ENCODE results near the gene MAP2K4. TPM values are rescaled to one million over a fixed set of nuclear protein-coding genes. Genes with fewer than 3 reads are reported as not detected.

Gene MAP2K4
- total RNA-seq, 1 donor from 2014 or later: 61.9 TPM

DNA sequence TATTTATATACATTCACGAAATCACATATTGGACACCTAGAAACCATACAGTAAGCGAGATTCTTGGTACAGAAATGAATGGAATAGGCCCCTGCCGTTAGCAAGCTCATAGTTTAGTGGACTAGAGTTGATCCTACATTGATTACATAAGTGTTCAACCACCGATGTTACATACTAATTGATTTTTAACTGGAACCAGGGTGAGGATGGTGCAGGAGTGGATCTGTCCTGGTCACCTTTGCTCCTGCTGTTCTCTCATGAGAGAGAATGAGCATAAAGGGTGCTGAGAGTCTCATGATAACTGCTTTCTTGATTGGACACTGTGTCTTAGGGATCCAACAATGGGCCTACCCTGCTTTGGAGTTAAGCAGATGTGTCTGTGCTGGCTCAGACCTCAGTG lies 13.9 kb downstream of the MAP2K4 start:
- no peak overlapping the region for H3K27ac ChIP-seq
- H3K4me3 Mint-ChIP-seq: no peak overlapping the region
- H3K36me3 Mint-ChIP-seq: peaks cover 32% of the 10 kb centered on the region
- no peaks in the 10 kb centered on the region for H3K9me3 Mint-ChIP-seq
- TF ChIP-seq, protein P1, sequence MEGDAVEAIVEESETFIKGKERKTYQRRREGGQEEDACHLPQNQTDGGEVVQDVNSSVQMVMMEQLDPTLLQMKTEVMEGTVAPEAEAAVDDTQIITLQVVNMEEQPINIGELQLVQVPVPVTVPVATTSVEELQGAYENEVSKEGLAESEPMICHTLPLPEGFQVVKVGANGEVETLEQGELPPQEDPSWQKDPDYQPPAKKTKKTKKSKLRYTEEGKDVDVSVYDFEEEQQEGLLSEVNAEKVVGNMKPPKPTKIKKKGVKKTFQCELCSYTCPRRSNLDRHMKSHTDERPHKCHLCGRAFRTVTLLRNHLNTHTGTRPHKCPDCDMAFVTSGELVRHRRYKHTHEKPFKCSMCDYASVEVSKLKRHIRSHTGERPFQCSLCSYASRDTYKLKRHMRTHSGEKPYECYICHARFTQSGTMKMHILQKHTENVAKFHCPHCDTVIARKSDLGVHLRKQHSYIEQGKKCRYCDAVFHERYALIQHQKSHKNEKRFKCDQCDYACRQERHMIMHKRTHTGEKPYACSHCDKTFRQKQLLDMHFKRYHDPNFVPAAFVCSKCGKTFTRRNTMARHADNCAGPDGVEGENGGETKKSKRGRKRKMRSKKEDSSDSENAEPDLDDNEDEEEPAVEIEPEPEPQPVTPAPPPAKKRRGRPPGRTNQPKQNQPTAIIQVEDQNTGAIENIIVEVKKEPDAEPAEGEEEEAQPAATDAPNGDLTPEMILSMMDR (IDR thresholded peaks at IDR 0.05): no peak
- TF ChIP-seq EZH2phosphoT487 (IDR thresholded peaks at IDR 0.05) (no peak), EZH2 (IDR thresholded peaks at IDR 0.05) (no peak)
- no peak overlapping the region for H2AFZ ChIP-seq (replicated peaks)
- H3K36me3 ChIP-seq: no peaks in the 10 kb centered on the region
- no peak overlapping the region for H3K4me2 ChIP-seq
- H3K9me3 ChIP-seq (ENCODE audit: low read depth): no peaks in the 10 kb centered on the region
- H4K20me1 ChIP-seq (ENCODE audit: low read depth): peaks cover 70% of the 10 kb centered on the region
- no peaks in the 10 kb centered on the region for H3K27me3 ChIP-seq
- no peak overlapping the region for H3K27ac Mint-ChIP-seq
- H3K4me1 Mint-ChIP-seq: no peaks in the 10 kb centered on the region
- no peak overlapping the region for H3K9ac ChIP-seq
- no peaks in the 10 kb centered on the region for H3K27me3 Mint-ChIP-seq (ENCODE audit: insufficient read depth, low read depth)
- peaks cover 100% of the 10 kb centered on the region for H3K79me2 ChIP-seq (ENCODE audit: low read depth)
- no peaks in the 10 kb centered on the region for H3K4me1 ChIP-seq
- H3F3A ChIP-seq (ENCODE audit: low read depth): no peaks in the 10 kb centered on the region
- no peak overlapping the region for H3K4me3 ChIP-seq
- no peak for DNase-seq (ENCODE audit: low spot score)

GRCh38 chr17:12035673-12036072 lies 15.0 kb downstream of the MAP2K4 start:
- no peak overlapping the region for H3K27ac Mint-ChIP-seq
- no peak overlapping the region for H3K4me3 ChIP-seq
- no peaks in the 10 kb centered on the region for H3K4me1 ChIP-seq
- H3K4me1 Mint-ChIP-seq: no peaks in the 10 kb centered on the region
- TF ChIP-seq EZH2 (IDR thresholded peaks at IDR 0.05): no peak
- TF ChIP-seq EZH2phosphoT487 (IDR thresholded peaks at IDR 0.05): no peak
- TF ChIP-seq, protein P1 (IDR thresholded peaks at IDR 0.05): no peak
- no peak overlapping the region for H3K4me2 ChIP-seq
- peaks cover 70% of the 10 kb centered on the region for H4K20me1 ChIP-seq (ENCODE audit: low read depth)
- H3F3A ChIP-seq (ENCODE audit: low read depth): no peaks in the 10 kb centered on the region
- no peaks in the 10 kb centered on the region for H3K27me3 ChIP-seq
- no peak for DNase-seq (ENCODE audit: low spot score)
- peaks cover 31% of the 10 kb centered on the region for H3K36me3 Mint-ChIP-seq
- H3K79me2 ChIP-seq (ENCODE audit: low read depth): peaks cover 100% of the 10 kb centered on the region
- no peaks in the 10 kb centered on the region for H3K9me3 ChIP-seq (ENCODE audit: low read depth)
- no peak overlapping the region for H2AFZ ChIP-seq (replicated peaks)
- H3K9ac ChIP-seq: no peak overlapping the region
- no peaks in the 10 kb centered on the region for H3K27me3 Mint-ChIP-seq (ENCODE audit: insufficient read depth, low read depth)
- no peak overlapping the region for H3K27ac ChIP-seq
- no peak overlapping the region for H3K4me3 Mint-ChIP-seq
- no peaks in the 10 kb centered on the region for H3K9me3 Mint-ChIP-seq
- no peaks in the 10 kb centered on the region for H3K36me3 ChIP-seq

- Mint-ChIP-seq H3K27me3 (ENCODE audit: insufficient read depth, low read depth) (no peaks in the 10 kb centered on the region), H3K9me3 (peaks cover 9% of the 10 kb centered on the region)
Measured at GRCh38 chr17:12037970-12038369, 17.3 kb downstream of the MAP2K4 start.

More at GRCh38 chr17:12037970-12038369, 17.3 kb downstream of the MAP2K4 start:
- Histone ChIP-seq H3K79me2 (ENCODE audit: low read depth) (peaks cover 100% of the 10 kb centered on the region), H3K27ac (no peak overlapping the region), H3K4me1 (no peaks in the 10 kb centered on the region), H3K27me3 (no peaks in the 10 kb centered on the region), H3K36me3 (no peaks in the 10 kb centered on the region), H3K4me3 (no peak overlapping the region), H3K9ac (no peak overlapping the region), H2AFZ (replicated peaks) (no peak overlapping the region), H3K9me3 (ENCODE audit: low read depth) (no peaks in the 10 kb centered on the region), H3F3A (ENCODE audit: low read depth) (no peaks in the 10 kb centered on the region), H3K4me2 (no peak overlapping the region), H4K20me1 (ENCODE audit: low read depth) (peaks cover 67% of the 10 kb centered on the region)
- Mint-ChIP-seq H3K27ac (no peak overlapping the region), H3K4me1 (no peaks in the 10 kb centered on the region), H3K36me3 (peaks cover 37% of the 10 kb centered on the region), H3K4me3 (no peak overlapping the region)
- no peak for DNase-seq (ENCODE audit: low spot score)
- TF ChIP-seq EZH2 (IDR thresholded peaks at IDR 0.05): no peak
- TF ChIP-seq, protein P1 (IDR thresholded peaks at IDR 0.05): no peak
- TF ChIP-seq EZH2phosphoT487 (IDR thresholded peaks at IDR 0.05): no peak
